H9 (cell line): Measurements from ENCODE around the gene PRKAG2. TPM values are rescaled to one million over a fixed set of nuclear protein-coding genes. Genes with fewer than 3 reads are reported as not detected.

ENCODE experiments used
- DNase-seq: peaks from one replicate; pipeline ENCODE4 v3.0.0-alpha.2; 2017
- H2AFZ ChIP-seq: one replicate; pipeline ENCODE4 v1.6.1; 2013; ENCODE audit warnings: mild to moderate bottlenecking, low read length, control low read depth, moderate library complexity
- H2AK5ac ChIP-seq: 2 replicates; pipeline ENCODE4 v1.6.1; 2013; ENCODE audit warnings: low read length, control low read depth, mixed read lengths; ENCODE audit not compliant: insufficient read length
- H2BK120ac ChIP-seq: one replicate; pipeline ENCODE4 v1.6.1; 2013; ENCODE audit warnings: low read depth, mild to moderate bottlenecking, low read length, control low read depth, inconsistent platforms; ENCODE audit not compliant: poor library complexity, severe bottlenecking
- H2BK12ac ChIP-seq: 2 replicates; pipeline ENCODE4 v1.6.1; 2013; ENCODE audit warnings: low read length, control low read depth, mixed read lengths, low read depth; ENCODE audit not compliant: insufficient read length
- H2BK15ac ChIP-seq: 2 replicates; pipeline ENCODE4 v1.6.1; 2013; ENCODE audit warnings: low read depth, low read length, control low read depth
- H2BK20ac ChIP-seq: one replicate; pipeline ENCODE4 v1.6.1; 2013; ENCODE audit warnings: low read depth, mild to moderate bottlenecking, low read length, control low read depth, inconsistent platforms; ENCODE audit not compliant: poor library complexity, severe bottlenecking
- H2BK5ac ChIP-seq: 2 replicates; pipeline ENCODE4 v1.6.1; 2013; ENCODE audit warnings: low read length, control low read depth, mixed read lengths; ENCODE audit not compliant: insufficient read length
- H3K14ac ChIP-seq: 2 replicates; pipeline ENCODE4 v1.6.1; 2013; ENCODE audit warnings: low read length, control low read depth; ENCODE audit not compliant: insufficient read depth
- H3K18ac ChIP-seq: 2 replicates; pipeline ENCODE4 v1.6.1; 2013; ENCODE audit warnings: low read depth, mild to moderate bottlenecking, mixed read lengths, low read length, control low read depth; ENCODE audit not compliant: insufficient read length
- H3K23ac ChIP-seq: 2 replicates; pipeline ENCODE4 v1.6.1; 2013; ENCODE audit warnings: low read length, control low read depth, mixed read lengths, low read depth; ENCODE audit not compliant: insufficient read length
- H3K23me2 ChIP-seq: 2 replicates; pipeline ENCODE4 v1.6.1; 2013; ENCODE audit warnings: low read depth, mild to moderate bottlenecking, mixed read lengths, low read length, control low read depth; ENCODE audit not compliant: insufficient read length, poor library complexity, severe bottlenecking
- H3K27ac ChIP-seq: 2 replicates; pipeline ENCODE4 v1.5.1; 2013; ENCODE audit warnings: low read length, control low read depth, mixed read lengths, low read depth; ENCODE audit not compliant: insufficient read length
- H3K27me3 ChIP-seq: 2 replicates; pipeline ENCODE4 v1.6.1; 2013; ENCODE audit warnings: low read length, control low read depth, inconsistent platforms; ENCODE audit not compliant: insufficient read depth
- H3K4ac ChIP-seq: 2 replicates; pipeline ENCODE4 v1.6.1; 2013; ENCODE audit warnings: low read depth, mild to moderate bottlenecking, control low read depth, inconsistent platforms, low read length, moderate library complexity
- H3K4me1 ChIP-seq: 2 replicates; pipeline ENCODE4 v1.6.1; 2013; ENCODE audit warnings: low read length, control low read depth, inconsistent platforms; ENCODE audit not compliant: insufficient read depth
- H3K4me2 ChIP-seq: 2 replicates; pipeline ENCODE4 v1.6.1; 2013; ENCODE audit warnings: low read length, control low read depth, mixed read lengths; ENCODE audit not compliant: insufficient read length, insufficient read depth
- H3K56ac ChIP-seq: 2 replicates; pipeline ENCODE4 v1.6.1; 2013; ENCODE audit warnings: low read depth, mild to moderate bottlenecking, mixed read lengths, low read length, control low read depth; ENCODE audit not compliant: insufficient read length
- H3K79me1 ChIP-seq: 2 replicates; pipeline ENCODE4 v1.6.1; 2013; ENCODE audit warnings: low read depth, mild to moderate bottlenecking, moderate library complexity, low read length, control low read depth, inconsistent platforms; ENCODE audit not compliant: insufficient read depth, poor library complexity, severe bottlenecking
- H3K79me2 ChIP-seq: 2 replicates; pipeline ENCODE4 v1.6.1; 2013; ENCODE audit warnings: low read length, control low read depth, inconsistent platforms; ENCODE audit not compliant: insufficient read depth
- H3K9ac ChIP-seq: 2 replicates; pipeline ENCODE4 v1.6.1; 2013; ENCODE audit warnings: low read length, control low read depth, mixed read lengths; ENCODE audit not compliant: insufficient read length; ENCODE audit errors: extremely low read depth
- H3K9me3 ChIP-seq: one replicate; pipeline ENCODE4 v1.6.1; 2013; ENCODE audit warnings: low read depth, low read length, inconsistent platforms; ENCODE audit not compliant: control insufficient read depth
- H3T11ph ChIP-seq: one replicate; pipeline ENCODE4 v1.6.1; 2013; ENCODE audit warnings: mild to moderate bottlenecking, low read length, control low read depth, inconsistent platforms
- H4K20me1 ChIP-seq: one replicate; pipeline ENCODE4 v1.6.1; 2013; ENCODE audit not compliant: control insufficient read depth, insufficient read length, insufficient read depth
- H4K5ac ChIP-seq: 2 replicates; pipeline ENCODE4 v1.6.1; 2013; ENCODE audit warnings: low read depth, mild to moderate bottlenecking, mixed read lengths, low read length, control low read depth; ENCODE audit not compliant: insufficient read length
- H4K8ac ChIP-seq: replicated peaks from 2 replicates; pipeline ENCODE4 v1.6.1; 2013; ENCODE audit warnings: low read length, control low read depth, mixed read lengths, low read depth; ENCODE audit not compliant: insufficient read length
- H4K91ac ChIP-seq: 2 replicates; pipeline ENCODE4 v1.6.1; 2013; ENCODE audit warnings: low read depth, mild to moderate bottlenecking, moderate library complexity, mixed read lengths, low read length, control low read depth; ENCODE audit not compliant: insufficient read length
- H3K27ac Mint-ChIP-seq, 3 experiments: 2 replicates in 2 of 3; 3 replicates in 1 of 3; pipeline ENCODE4 v1.8.0; 2020 to 2021; ENCODE audit warnings: mixed read lengths in 3 of 3, mild to moderate bottlenecking in 1 of 3, moderate library complexity in 1 of 3
- H3K27me3 Mint-ChIP-seq: 2 replicates; pipeline ENCODE4 v1.8.0; 2021; ENCODE audit warnings: low read depth, mild to moderate bottlenecking, moderate library complexity, mixed read lengths
- H3K36me3 Mint-ChIP-seq, 3 experiments: 2 replicates in 2 of 3; 3 replicates in 1 of 3; pipeline ENCODE4 v1.8.0; 2020 to 2021; ENCODE audit warnings: low read depth in 3 of 3, mixed read lengths in 3 of 3; ENCODE audit not compliant: insufficient read depth in 1 of 3
- H3K4me1 Mint-ChIP-seq, 2 experiments: 2 replicates each; pipeline ENCODE4 v1.8.0; 2020; ENCODE audit warnings: mixed read lengths in 2 of 2
- H3K4me3 Mint-ChIP-seq, 2 experiments: 2 replicates in 1 of 2; 3 replicates in 1 of 2; pipeline ENCODE4 v1.8.0; 2020 to 2021; ENCODE audit warnings: mild to moderate bottlenecking in 2 of 2, mixed read lengths in 2 of 2, moderate library complexity in 1 of 2
- H3K9me3 Mint-ChIP-seq, 2 experiments: 2 replicates in 1 of 2; 3 replicates in 1 of 2; pipeline ENCODE4 v1.8.0; 2020; ENCODE audit warnings: mild to moderate bottlenecking in 2 of 2, mixed read lengths in 2 of 2, moderate library complexity in 1 of 2
- CTCF ChIP-seq: fragments of 200-600 bp; sonication (generic); conservative IDR thresholded peaks from 3 replicates; pipeline ENCODE4 v1.8.0; 2021; ENCODE audit warnings: antibody characterized with exemption, mild to moderate bottlenecking
- WGBS: extraction: QIAGEN DNeasy Blood & Tissue Kit; methylation state at CpG from one replicate; pipeline ENCODE4 v1.1.7; 2013; ENCODE audit warnings: missing lambda C conversion rate, low lambda C conversion rate, mixed read lengths; ENCODE audit not compliant: insufficient read length; ENCODE audit errors: extremely low coverage; 5-methylcytosine and 5-hydroxymethylcytosine counted together
- total RNA-seq: library from RNA; stranded (reverse); gene quantifications from 2 replicates; pipeline ENCODE4 v1.2.1, GENCODE V29; 2021

The PRKAG2 gene
- total RNA-seq, 1 experiment from 2014 or later = 11.8 TPM

GRCh38 chr7:151632750-151633515 lies 244.0 kb downstream of the PRKAG2 start:
- Histone ChIP-seq H3K23ac (no peak overlapping the region), H3K4me2 (peak overlapping the region; percentile 58), H2BK15ac (no peak overlapping the region), H3K9me3 (no peaks in the 10 kb centered on the region), H3K14ac (no peak overlapping the region), H4K20me1 (no peaks in the 10 kb centered on the region), H3K18ac (no peak overlapping the region), H2AK5ac (no peak overlapping the region), H4K8ac (no peak overlapping the region), H2BK20ac (no peak overlapping the region), H3K23me2 (peaks cover 11% of the 10 kb centered on the region), H4K5ac (no peak overlapping the region), H2BK120ac (no peak overlapping the region), H3K4ac (no peak overlapping the region), H3K9ac (no peak overlapping the region), H2BK12ac (no peak overlapping the region), H3K79me2 (no peaks in the 10 kb centered on the region), H3K79me1 (peaks cover 2% of the 10 kb centered on the region), H3K4me1 (peaks cover 2% of the 10 kb centered on the region; the same call in 1 of the 2 replicates), H3T11ph (no peak overlapping the region), H3K27ac (no peak overlapping the region), H2BK5ac (no peak overlapping the region), H4K91ac (no peak overlapping the region), H3K27me3 (peaks cover 8% of the 10 kb centered on the region; the same call in 1 of the 2 replicates), H3K56ac (no peak overlapping the region), H2AFZ (no peak overlapping the region)
- no peak for TF ChIP-seq CTCF
- Mint-ChIP-seq H3K27ac (no peak overlapping the region; a peak in 2 of 7 replicates), H3K9me3 (peaks cover 11 to 18% of the 10 kb centered on the region in 2 experiments), H3K4me1 (peaks cover 29 to 30% of the 10 kb centered on the region in 2 experiments), H3K4me3 (peak overlapping the region; percentile 68 to 86), H3K27me3 (peaks cover 37% of the 10 kb centered on the region), H3K36me3 (peaks cover 5 to 15% (median 9%) of the 10 kb centered on the region in 3 experiments; a peak in 6 of 7 replicates)
- no CpG with 5 or more reads among the region's 28 CpGs for WGBS
- peak; percentile 65 for DNase-seq
